HG03432 (cell line): ENCODE data around the gene TMEM185A.
"Not testable (repeated sequence)": the region's sequence is repeated elsewhere in the genome, so short reads cannot be mapped to it uniquely, and the experiment has no call there.

Source experiments
- ATAC-seq: cut with Tn5 transposase; IDR thresholded peaks from one replicate; pipeline ENCODE4 v1.9.1; 2021; ENCODE audit warnings: mild to moderate bottlenecking, moderate library complexity; ENCODE audit not compliant: unreplicated experiment

TMEM185A gene

GRCh38 chrX:149628280-149628679 is 3.3 kb downstream of the TMEM185A start:
- no peak for ATAC-seq

DNA sequence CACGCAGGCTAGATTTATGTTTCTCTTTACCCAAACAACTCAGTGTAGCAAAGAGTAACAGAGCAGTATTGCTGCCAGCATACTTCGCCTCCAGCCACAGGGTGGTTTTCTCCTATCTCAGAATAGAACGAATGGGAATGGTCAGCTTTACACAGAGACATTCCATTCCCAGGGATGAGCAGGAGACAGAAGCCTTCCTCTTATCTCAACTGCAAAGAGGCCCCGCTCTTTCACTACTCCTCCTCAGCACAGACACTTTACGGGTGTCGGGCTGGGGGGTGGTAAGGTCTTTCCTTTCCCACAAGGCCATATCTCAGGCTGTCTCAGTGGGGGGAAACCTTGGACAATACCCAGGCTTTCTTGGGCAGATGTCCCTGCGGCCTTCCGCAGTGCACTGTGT is 4.8 kb downstream of the TMEM185A start:
- not testable (repeated sequence) for ATAC-seq

- ATAC-seq, result not testable (repeated sequence)
Measured at GRCh38 chrX:149619662-149620061, 11.9 kb downstream of the TMEM185A start.

- no peak for ATAC-seq
Measured at GRCh38 chrX:149618871-149619270, 12.7 kb downstream of the TMEM185A start.

- ATAC-seq, result no peak
Measured at GRCh38 chrX:149611623-149612175, 19.9 kb downstream of the TMEM185A start.

- no peak for ATAC-seq
Measured at GRCh38 chrX:149610511-149610910, 21.1 kb downstream of the TMEM185A start.

DNA sequence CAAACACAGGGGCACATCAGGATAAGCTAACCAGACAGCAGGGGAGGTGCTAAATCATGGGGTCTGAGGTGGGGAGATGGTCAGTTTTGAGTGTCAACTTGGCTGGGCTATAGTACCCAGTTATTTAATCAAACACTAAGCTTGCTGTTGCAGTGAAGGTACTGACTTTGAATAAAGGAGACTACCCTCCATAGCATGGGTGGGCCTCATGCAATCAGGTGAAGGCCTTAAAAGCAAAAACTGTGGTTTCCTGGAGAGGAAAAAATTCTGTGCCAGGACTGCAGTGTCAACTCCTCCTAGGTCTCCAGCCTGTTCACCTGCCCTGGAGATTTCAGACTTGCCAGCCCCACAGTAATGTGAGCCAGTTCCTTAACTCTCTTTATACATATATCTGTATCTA is 23.9 kb downstream of the TMEM185A start:
- ATAC-seq, result no peak

DNA sequence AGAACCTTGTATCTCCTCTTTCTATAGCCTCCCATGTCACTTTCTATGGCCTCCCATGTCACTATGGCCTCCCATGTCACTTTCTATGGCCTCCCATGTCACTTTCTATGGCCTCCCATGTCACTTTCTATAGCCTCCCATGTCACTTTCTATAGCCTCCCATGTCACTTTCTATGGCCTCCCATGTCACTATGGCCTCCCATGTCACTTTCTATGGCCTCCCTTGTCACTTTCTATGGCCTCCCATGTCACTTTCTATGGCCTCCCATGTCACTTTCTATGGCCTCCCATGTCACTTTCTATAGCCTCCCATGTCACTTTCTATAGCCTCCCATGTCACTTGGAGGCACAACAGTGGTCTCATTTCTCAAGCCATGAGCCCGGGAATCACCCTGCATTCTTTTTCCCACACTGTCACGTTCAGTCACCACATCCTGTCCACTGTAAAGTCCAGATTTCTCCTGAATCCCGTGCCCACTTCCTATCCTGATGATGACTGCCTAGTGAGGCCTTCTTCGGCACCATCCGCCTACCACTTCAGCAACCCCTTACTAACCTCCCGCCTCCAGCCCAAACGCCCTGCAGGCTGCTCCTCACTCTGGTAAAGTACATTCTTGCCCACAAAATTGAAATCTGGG is 26.2 kb downstream of the TMEM185A start:
- not testable (repeated sequence) for ATAC-seq

- not testable (repeated sequence) for ATAC-seq
Measured at GRCh38 chrX:149598603-149599002, 33.0 kb downstream of the TMEM185A start.

DNA sequence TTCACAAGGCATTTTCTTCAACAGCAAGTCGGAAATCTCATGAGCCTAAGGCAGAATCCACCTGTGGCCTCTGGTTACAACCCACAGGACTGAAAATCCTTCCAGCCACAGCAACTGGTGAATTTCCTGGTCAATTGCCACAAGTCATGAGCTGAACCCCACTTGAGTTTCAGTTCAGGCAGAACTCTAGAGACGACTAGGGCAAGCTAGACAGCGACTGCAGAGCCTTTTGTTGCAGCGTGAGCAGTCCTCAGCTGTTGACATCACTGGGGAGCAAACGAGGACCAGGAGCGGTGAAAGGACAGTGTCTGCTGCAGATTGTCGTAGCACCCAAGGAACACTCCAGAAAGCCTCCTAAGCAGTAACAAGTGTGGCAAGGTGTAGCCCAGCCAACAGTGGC is 35.6 kb downstream of the TMEM185A start:
- not testable (repeated sequence) for ATAC-seq

- ATAC-seq, result not testable (repeated sequence)
Measured at GRCh38 chrX:149595214-149595613, 36.4 kb downstream of the TMEM185A start, which contains the start of gene HSFX2. Gene HSFX2 (minus strand): TSS chrX:149595314. CDS start chrX:149594700, 614 bp downstream.

GRCh38 chrX:149590993-149591392 is 40.6 kb downstream of the TMEM185A start:
- ATAC-seq, result not testable (repeated sequence)

GRCh38 chrX:149587359-149587758 is 44.2 kb downstream of the TMEM185A start, which contains the start of gene MAGEA9B:
Gene MAGEA9B (minus strand): TSS chrX:149587459. CDS start chrX:149583179, 4,280 bp downstream.
- ATAC-seq, result not testable (repeated sequence)

DNA sequence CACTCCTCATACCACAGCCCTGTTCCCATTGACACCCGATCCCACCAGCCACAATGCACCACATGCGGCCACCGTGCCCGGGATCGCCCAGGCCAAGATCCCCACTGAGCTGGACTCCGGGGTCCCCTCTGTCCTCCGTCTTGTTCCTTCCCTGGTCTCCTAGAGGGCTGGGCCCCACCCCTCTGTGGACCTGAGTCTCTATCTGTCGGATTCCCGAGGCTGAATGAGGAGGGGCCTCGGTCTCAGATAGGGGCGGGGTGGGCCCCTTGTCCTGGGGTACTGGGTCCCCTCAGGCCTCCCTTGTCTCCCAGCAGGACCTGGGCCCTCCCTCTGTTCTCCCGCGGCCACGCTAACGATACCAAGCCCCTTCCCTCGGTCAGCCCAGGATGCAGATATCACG is 46.0 kb downstream of the TMEM185A start:
- ATAC-seq, result not testable (repeated sequence)

GRCh38 chrX:149573456-149573855 is 58.1 kb downstream of the TMEM185A start:
- ATAC-seq, result peak; percentile 100

DNA sequence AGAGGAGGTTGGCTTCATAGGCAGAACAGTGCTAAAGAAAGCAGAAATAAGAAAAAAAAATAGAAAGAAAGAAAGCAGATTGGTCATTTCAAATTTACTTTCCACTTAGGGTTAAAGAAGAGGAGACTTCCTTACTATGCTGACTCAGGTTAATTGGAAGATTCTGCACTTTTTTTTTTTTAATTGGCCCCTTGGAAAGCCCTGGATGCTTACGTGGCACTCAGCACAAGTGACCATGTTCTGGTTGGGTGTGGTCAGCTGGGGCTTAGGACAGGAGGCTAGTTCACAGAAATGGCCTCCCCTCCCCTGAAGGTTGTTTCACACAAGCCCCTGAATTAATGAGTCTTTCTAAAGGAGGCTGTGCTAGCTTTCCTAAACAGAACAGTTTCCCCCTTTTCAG is 58.8 kb downstream of the TMEM185A start:
- no peak for ATAC-seq

DNA sequence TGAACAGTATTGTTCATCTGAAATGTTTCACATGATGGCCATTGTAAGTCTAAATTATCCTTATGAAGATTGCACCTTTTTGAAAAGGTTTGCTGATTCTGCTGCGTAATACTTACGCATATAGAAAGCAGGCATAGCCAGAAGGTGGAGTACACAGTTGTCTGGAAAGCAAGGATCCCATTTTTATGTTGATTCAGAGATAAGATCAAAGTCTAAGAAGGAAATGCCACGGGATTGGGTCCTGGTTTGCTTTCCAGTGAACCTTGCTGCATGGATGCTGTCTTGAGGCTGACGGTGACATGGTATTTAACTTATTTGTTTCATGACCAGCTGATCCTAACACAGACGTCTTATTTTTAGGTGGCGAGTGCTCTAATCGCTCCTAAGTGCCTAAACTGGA is 59.8 kb downstream of the TMEM185A start:
- ATAC-seq, result no peak

GRCh38 chrX:149570668-149571067 is 60.9 kb downstream of the TMEM185A start:
- ATAC-seq, result no peak

DNA sequence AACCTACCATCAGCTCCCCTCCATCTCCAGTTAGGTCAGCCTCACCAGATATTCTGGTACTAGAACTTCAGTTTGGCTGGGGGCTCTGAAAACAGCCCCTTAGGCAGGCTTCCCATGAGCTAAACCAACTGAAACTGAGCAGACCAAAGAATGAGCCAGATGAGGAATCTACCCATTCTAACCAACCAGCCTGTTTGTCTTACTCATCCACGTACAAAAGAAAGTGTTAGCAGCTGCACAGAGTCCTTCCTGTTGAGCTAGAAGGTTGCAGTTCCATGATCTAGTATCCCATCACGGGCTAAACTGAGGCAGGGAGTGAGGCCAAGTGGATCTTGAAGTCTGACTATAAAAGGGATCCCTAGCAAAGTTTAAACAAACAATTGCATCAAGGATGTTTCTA is 61.8 kb downstream of the TMEM185A start:
- peak; percentile 28 for ATAC-seq

DNA sequence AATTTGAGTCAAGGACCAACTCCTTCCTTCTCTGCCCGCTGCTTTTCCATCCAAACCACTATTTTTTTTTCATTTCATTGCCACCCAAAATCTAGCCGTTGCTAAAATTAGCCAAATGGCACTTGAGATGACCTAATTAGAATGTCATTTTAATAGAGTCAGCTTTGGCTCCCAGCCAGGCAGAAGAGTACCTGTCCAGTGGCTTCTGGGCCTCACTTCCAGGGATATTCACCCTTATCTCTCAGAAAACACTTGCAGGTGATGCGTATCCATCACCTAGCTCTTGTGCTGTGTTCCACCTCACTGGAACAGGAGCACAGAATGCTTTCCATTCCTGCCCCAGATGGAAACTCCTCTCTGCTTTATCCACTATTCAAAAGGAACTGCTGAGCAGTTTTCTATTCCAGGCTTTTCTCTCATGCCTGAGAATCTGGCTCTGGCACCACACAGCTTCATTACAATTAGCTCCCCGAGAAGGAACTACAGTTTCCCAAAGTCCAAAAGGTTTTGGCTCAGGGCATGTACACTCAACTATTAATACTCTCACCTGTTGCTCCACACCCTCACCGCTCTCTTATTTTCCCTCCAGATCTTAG is 62.8 kb downstream of the TMEM185A start:
- ATAC-seq, result no peak

- no peak for ATAC-seq
Measured at GRCh38 chrX:149567621-149568417, 63.8 kb downstream of the TMEM185A start.
